HepG2 (cell line): ENCODE data around the gene HECTD1. TPM values are rescaled to one million over a fixed set of nuclear protein-coding genes. Genes with fewer than 3 reads are reported as not detected.

Experiments
- ATAC-seq: fragments of 200-7000 bp; cut with Tn5 transposase; 3 replicates; pipeline ENCODE4 v1.9.1; 2020; ENCODE audit warnings: mild to moderate bottlenecking, moderate library complexity
- BruUV-seq: library from RNA; stranded (reverse); fragments of 400-500 nt; replicated peaks from 2 replicates; lab custom pipeline; 2021; lab: Mats Ljungman, UMichigan
- CTCF ChIA-PET: fragments of 300-600 bp; formaldehyde crosslinking; extraction: SDS; loops from one replicate; lab custom pipeline; 2021; ENCODE audit warnings: low total read pairs, inconsistent platforms, low intra/inter-chr PET ratio; lab: Yijun Ruan, JAX
- POLR2A ChIA-PET: fragments of 350-600 bp; sonication (Branson Sonifier 250); formaldehyde crosslinking; loops from one replicate; lab custom pipeline; 2020; ENCODE audit warnings: antibody characterized with exemption, inconsistent platforms; lab: Yijun Ruan, JAX
- DNase-seq: peaks from one replicate; pipeline ENCODE4 v3.0.0-alpha.2; 2015; ENCODE audit warnings: low spot score
- FAIRE-seq: peaks from 3 replicates; lab custom pipeline; 2011; peaks lifted over from hg19 to GRCh38; lab: Jason Lieb, UNC
- H2AFZ ChIP-seq: one replicate; pipeline ENCODE4 v1.6.1; 2011; ENCODE audit warnings: low read length, inconsistent platforms
- H3K27ac ChIP-seq: fragments of 300-600 bp; 3 replicates; pipeline ENCODE4 v1.8.0; 2011; ENCODE audit warnings: mixed run types, mild to moderate bottlenecking, mixed read lengths, low read length, inconsistent platforms; ENCODE audit not compliant: insufficient read depth; ENCODE audit errors: extremely low read length
- H3K27me3 ChIP-seq, 2 experiments: fragments of 200-600 bp in 1 of 2; 2 replicates in 1 of 2; 3 replicates in 1 of 2; pipeline versions ENCODE4 v1.6.0 to v1.8.0; 2011; ENCODE audit warnings: low read length in 2 of 2, mild to moderate bottlenecking in 2 of 2, moderate library complexity in 2 of 2, inconsistent platforms in 1 of 2; ENCODE audit not compliant: insufficient read depth in 2 of 2, control insufficient read depth in 1 of 2
- H3K36me3 ChIP-seq, 2 experiments: fragments of 200-600 bp in 1 of 2; replicated peaks in 1 of 2; 2 replicates in 1 of 2; 3 replicates in 1 of 2; pipeline versions ENCODE4 v1.5.1 to v1.8.0; 2011; ENCODE audit warnings: low read length in 2 of 2, inconsistent platforms in 1 of 2; ENCODE audit not compliant: insufficient read depth in 2 of 2, control insufficient read depth in 1 of 2
- H3K4me1 ChIP-seq: 2 replicates; pipeline ENCODE4 v1.5.1; 2012; ENCODE audit warnings: low read length, inconsistent platforms; ENCODE audit not compliant: insufficient read depth
- H3K4me2 ChIP-seq: 2 replicates; pipeline ENCODE4 v1.6.0; 2011; ENCODE audit warnings: low read depth, low read length, inconsistent platforms
- H3K4me3 ChIP-seq, 3 experiments: fragments of 200-600 bp in 1 of 3; sonication (generic), shearing (Covaris generic) in 1 of 3; replicated peaks in 1 of 3; 2 replicates each; pipeline ENCODE4 v1.5.1; 2011 to 2016; ENCODE audit warnings: low read length in 3 of 3, inconsistent platforms in 2 of 3, low read depth in 2 of 3, mild to moderate bottlenecking in 2 of 3, control low read depth in 1 of 3, mixed read lengths in 1 of 3; ENCODE audit not compliant: insufficient read depth in 1 of 3
- H3K79me2 ChIP-seq: one replicate; pipeline ENCODE4 v1.6.1; 2011; ENCODE audit warnings: low read length, inconsistent platforms; ENCODE audit not compliant: insufficient read depth
- H3K9ac ChIP-seq: 2 replicates; pipeline ENCODE4 v1.6.0; 2011; ENCODE audit warnings: mild to moderate bottlenecking, low read depth, low read length, inconsistent platforms; ENCODE audit not compliant: insufficient read depth
- H3K9me3 ChIP-seq: 2 replicates; pipeline ENCODE4 v1.5.1; 2012; ENCODE audit warnings: mild to moderate bottlenecking, low read length
- H4K20me1 ChIP-seq: 2 replicates; pipeline ENCODE4 v1.6.0; 2011; ENCODE audit warnings: inconsistent platforms, mild to moderate bottlenecking, low read length, moderate library complexity; ENCODE audit not compliant: insufficient read depth
- AGO2 ChIP-seq: fragments of 200-400 bp; formaldehyde crosslinking; optimal IDR thresholded peaks from 2 replicates; pipeline ENCODE3; 2017; ENCODE audit warnings: mild to moderate bottlenecking, low read depth, low read length, moderate library complexity
- KDM3A ChIP-seq: IDR thresholded peaks from 2 replicates; pipeline ENCODE4 v1.6.1; 2018; ENCODE audit warnings: low read depth, missing compliant biosample characterization
- KDM5B ChIP-seq: sonication (generic); formaldehyde crosslinking; IDR thresholded peaks from 2 replicates; pipeline ENCODE4 v1.4.0; 2020; ENCODE audit warnings: missing genetic modification reagents, mild to moderate bottlenecking, borderline replicate concordance
- MAF1 ChIP-seq: sonication (generic); formaldehyde crosslinking; IDR thresholded peaks from 2 replicates; pipeline ENCODE4 v1.5.0; 2020; ENCODE audit warnings: missing genetic modification reagents, borderline replicate concordance
- MAFK ChIP-seq, 2 experiments: IDR thresholded peaks in 1 of 2; conservative IDR thresholded peaks in 1 of 2; 2 replicates each; pipeline ENCODE4 v1.6.1; 2011; ENCODE audit warnings: improper control_type of control experiment in 2 of 2, low read length in 2 of 2
- MBNL3 ChIP-seq: fragments of 250-450 bp; sonication (Bioruptor Pico); conservative IDR thresholded peaks from 2 replicates; pipeline ENCODE4 v1.8.0; 2022; ENCODE audit warnings: mild to moderate bottlenecking, inconsistent platforms
- POLR2A ChIP-seq, 2 experiments: IDR thresholded peaks; 2 replicates each; pipeline ENCODE4 v1.6.1; 2011; ENCODE audit warnings: low read depth in 2 of 2, low read length in 2 of 2, mild to moderate bottlenecking in 1 of 2, moderate library complexity in 1 of 2; ENCODE audit not compliant: insufficient read depth in 1 of 2
- POLR2G ChIP-seq: fragments of 200-400 bp; formaldehyde crosslinking; IDR thresholded peaks from 2 replicates; pipeline ENCODE4 v1.6.1; 2018; ENCODE audit warnings: mild to moderate bottlenecking, low read depth, low read length, moderate library complexity
- PRPF4 ChIP-seq: fragments of 200-400 bp; formaldehyde crosslinking; IDR thresholded peaks from 2 replicates; pipeline ENCODE4 v1.6.1; 2016; ENCODE audit warnings: low read length, low read depth; ENCODE audit not compliant: poor library complexity, severe bottlenecking
- RBM22 ChIP-seq: fragments of 200-400 bp; formaldehyde crosslinking; optimal IDR thresholded peaks from 2 replicates; pipeline ENCODE3; 2017; ENCODE audit warnings: mild to moderate bottlenecking, low read length, moderate library complexity
- SRSF1 ChIP-seq: fragments of 200-400 bp; formaldehyde crosslinking; optimal IDR thresholded peaks from 2 replicates; pipeline ENCODE3; 2017; ENCODE audit warnings: mild to moderate bottlenecking, low read depth, low read length, moderate library complexity
- ZNF224 ChIP-seq: sonication (generic); formaldehyde crosslinking; IDR thresholded peaks from 2 replicates; pipeline ENCODE4 v1.5.0; 2020; ENCODE audit warnings: mild to moderate bottlenecking, missing genetic modification reagents
- ZNF282 ChIP-seq: fragments of 450-650 bp; IDR thresholded peaks from 2 replicates; pipeline ENCODE4 v1.6.1; 2018; ENCODE audit not compliant: partially characterized antibody
- ZNF30 ChIP-seq: sonication (generic); formaldehyde crosslinking; IDR thresholded peaks from 2 replicates; pipeline ENCODE4 v1.5.0; 2020; ENCODE audit warnings: mild to moderate bottlenecking, missing genetic modification reagents
- ZNF605 ChIP-seq: sonication (generic); formaldehyde crosslinking; IDR thresholded peaks from 2 replicates; pipeline ENCODE4 v1.8.0; 2022; ENCODE audit warnings: mild to moderate bottlenecking, missing genetic modification reagents
- ZNF841 ChIP-seq: sonication (generic); formaldehyde crosslinking; IDR thresholded peaks from 2 replicates; pipeline ENCODE4 v1.8.1; 2023; ENCODE audit warnings: missing genetic modification reagents, borderline replicate concordance
- WGBS: methylation state at CpG from one replicate; pipeline ENCODE4 v1.1.6; 2017; ENCODE audit warnings: low lambda C conversion rate; 5-methylcytosine and 5-hydroxymethylcytosine counted together
- in situ Hi-C: cut with HindIII; loops from 2 replicates; pipeline ENCODE4 v1.10.0; 2017; ENCODE audit warnings: low pct_unique_long_range_greater_than_20kb; ENCODE audit not compliant: extremely low pct_ligation_motif_present
- intact Hi-C: fragments of 100-400 bp; cut with micrococcal nuclease; formaldehyde crosslinking; loops from one replicate; pipeline ENCODE4 v1.10.0; 2022; ENCODE audit not compliant: unreplicated experiment
- polyA plus RNA-seq, 8 experiments: library from polyadenylated mRNA; depleted of rRNA in 3 of 8; stranded (reverse) in 7 of 8; unstranded in 1 of 8; fragments of >200 nt; fragmentation: Illumina TruSeq in 4 of 8; extraction: Trizol in 4 of 8; gene quantifications; 2 replicates each; pipeline versions ENCODE4 v1.2.1 to v1.2.3, GENCODE V29; 2011 to 2016; ENCODE audit warnings: low read depth in 4 of 8, missing spikeins in 1 of 8, mixed read lengths in 1 of 8; ENCODE audit not compliant: insufficient read depth in 1 of 8
- total RNA-seq, 5 experiments: library from RNA; depleted of rRNA; stranded (reverse); fragments of >200 nt; fragmentation: Illumina TruSeq; extraction: Trizol; gene quantifications; 2 replicates each; pipeline ENCODE4 v1.2.3, GENCODE V29; 2016; ENCODE audit warnings: low read depth in 1 of 5
- TF ChIP-seq, protein P1 (sequence below): sonication (generic); formaldehyde crosslinking; conservative IDR thresholded peaks from 2 replicates; pipeline ENCODE4 v1.4.0; 2020; ENCODE audit warnings: missing genetic modification reagents
- TF ChIP-seq, protein P2 (sequence below): sonication (generic); formaldehyde crosslinking; IDR thresholded peaks from 2 replicates; pipeline ENCODE4 v1.4.0; 2020; ENCODE audit warnings: missing genetic modification reagents
- TF ChIP-seq, protein P3 (sequence below): sonication (generic); formaldehyde crosslinking; IDR thresholded peaks from 2 replicates; pipeline ENCODE4 v1.8.0; 2022; ENCODE audit warnings: low read depth, missing genetic modification reagents

Gene HECTD1
- total and polyA plus RNA-seq, 2 of the 13 experiments (the other 11 are each of a cell fraction or from before 2014, with no cell fraction given) = 312 to 560 TPM

DNA sequence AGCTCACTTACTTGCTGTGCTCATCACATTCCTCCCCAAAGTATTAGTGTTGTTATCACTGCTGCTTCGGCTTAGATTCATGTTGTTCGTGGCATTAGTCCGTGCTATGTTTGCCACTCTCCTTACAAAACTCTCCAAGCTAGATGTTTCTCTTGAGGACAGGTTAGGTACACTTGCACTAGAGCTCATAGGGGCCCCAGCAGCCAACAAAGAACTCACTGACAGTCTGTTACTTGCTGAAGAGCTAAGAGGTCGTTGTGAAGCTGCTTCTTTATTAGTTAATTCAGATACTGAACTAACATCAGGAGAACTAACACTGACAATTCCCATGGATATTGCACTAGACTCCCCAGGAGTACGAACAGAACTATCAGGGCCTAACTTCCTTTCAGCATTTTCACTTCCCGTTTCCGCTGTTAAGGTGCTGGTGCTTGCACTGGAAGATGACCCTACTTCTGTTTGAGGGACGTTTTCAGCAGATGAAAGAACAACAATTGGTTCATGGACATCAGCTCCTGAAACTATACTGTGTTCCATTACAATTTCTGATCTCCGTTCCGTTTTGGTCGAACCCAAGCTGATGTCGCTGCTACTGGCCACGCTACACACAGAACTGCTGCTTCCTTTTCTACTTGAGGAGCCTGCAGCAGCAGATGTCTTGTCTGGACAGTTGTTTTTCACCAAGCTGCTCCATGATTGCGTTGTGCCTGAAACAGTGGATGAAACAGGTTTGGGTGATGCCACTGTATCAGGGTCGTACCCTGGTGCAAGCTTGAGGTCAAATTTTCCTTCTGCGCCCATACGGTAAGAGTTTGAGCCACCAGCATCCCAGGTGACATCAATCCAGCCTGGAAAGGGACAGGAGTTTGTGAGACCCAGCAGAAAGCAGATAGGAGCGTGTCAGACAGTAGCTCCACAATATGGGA, 78.7 kb downstream of the HECTD1 start:
- ChIA-PET POLR2A (interaction anchor here (0.9 to 1.6 kb wide), 3 partner anchors 22 to 102 kb away, joined by 3 to 5 read pairs (median 4); partner anchors contain the start of gene STRN3), CTCF (no interaction called here)
- Histone ChIP-seq H3K9ac (no peak overlapping the region), H3K9me3 (no peaks in the 10 kb centered on the region), H3K79me2 (no peaks in the 10 kb centered on the region), H3K4me2 (no peak overlapping the region), H4K20me1 (no peaks in the 10 kb centered on the region), H3K27ac (peak overlapping the region; percentile 28), H3K4me3 (no peak overlapping the region), H2AFZ (no peak overlapping the region), H3K36me3 (peaks cover 44 to 90% of the 10 kb centered on the region in 2 experiments), H3K27me3 (no peaks in the 10 kb centered on the region), H3K4me1 (peaks cover 16% of the 10 kb centered on the region)
- TSS peak; percentile 2 for BruUV-seq
- 94% methylated on average over 18 of the region's 18 CpGs for whole genome bisulfite sequencing
- intact Hi-C loops (no loop called here), in situ Hi-C loops (no loop called here)
- no peak for DNase-seq
- FAIRE-seq = no peak
- peak; percentile 28 for ATAC-seq
- TF ChIP-seq, protein P1, sequence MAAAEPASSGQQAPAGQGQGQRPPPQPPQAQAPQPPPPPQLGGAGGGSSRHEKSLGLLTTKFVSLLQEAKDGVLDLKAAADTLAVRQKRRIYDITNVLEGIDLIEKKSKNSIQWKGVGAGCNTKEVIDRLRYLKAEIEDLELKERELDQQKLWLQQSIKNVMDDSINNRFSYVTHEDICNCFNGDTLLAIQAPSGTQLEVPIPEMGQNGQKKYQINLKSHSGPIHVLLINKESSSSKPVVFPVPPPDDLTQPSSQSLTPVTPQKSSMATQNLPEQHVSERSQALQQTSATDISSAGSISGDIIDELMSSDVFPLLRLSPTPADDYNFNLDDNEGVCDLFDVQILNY (CRISPR knock-in tag) = no peak
- TF ChIP-seq MBNL3 (CRISPR knock-in tag) (no peak), ZNF30 (0 out of 2 replicates have a peak, but pooled peaks have one; percentile 7), POLR2G (peak; percentile 34; the same call in 1 of the 2 replicates), AGO2 (peak; percentile 21), SRSF1 (peak; percentile 17), ZNF224 (CRISPR knock-in tag) (peak; percentile 61; the same call in 1 of the 2 replicates), ZNF605 (CRISPR knock-in tag) (0 out of 2 replicates have a peak, but pooled peaks have one; percentile 70), ZNF841 (CRISPR knock-in tag) (0 out of 2 replicates have a peak, but pooled peaks have one; percentile 21), MAF1 (CRISPR knock-in tag) (no peak), KDM5B (0 out of 2 replicates have a peak, but pooled peaks have one; percentile 29), MAFK (conservative IDR thresholded peaks at IDR 0.05 in 1 of 2, IDR thresholded peaks at IDR 0.05 in 1 of 2; ENCODE audit: low read length in 2 of 2) (peak in 1 of 2 experiments; percentile 9; a peak in 1 of 4 replicates), RBM22 (peak; percentile 97), KDM3A (no peak), POLR2A (IDR thresholded peaks at IDR 0.05; ENCODE audit: insufficient read depth in 1 of 2, low read depth in 2 of 2, low read length in 2 of 2) (peak in 1 of 2 experiments; percentile 18; a peak in 1 of 4 replicates), ZNF282 (peak; percentile 79), PRPF4 (peak; percentile 13)
- TF ChIP-seq, protein P2, sequence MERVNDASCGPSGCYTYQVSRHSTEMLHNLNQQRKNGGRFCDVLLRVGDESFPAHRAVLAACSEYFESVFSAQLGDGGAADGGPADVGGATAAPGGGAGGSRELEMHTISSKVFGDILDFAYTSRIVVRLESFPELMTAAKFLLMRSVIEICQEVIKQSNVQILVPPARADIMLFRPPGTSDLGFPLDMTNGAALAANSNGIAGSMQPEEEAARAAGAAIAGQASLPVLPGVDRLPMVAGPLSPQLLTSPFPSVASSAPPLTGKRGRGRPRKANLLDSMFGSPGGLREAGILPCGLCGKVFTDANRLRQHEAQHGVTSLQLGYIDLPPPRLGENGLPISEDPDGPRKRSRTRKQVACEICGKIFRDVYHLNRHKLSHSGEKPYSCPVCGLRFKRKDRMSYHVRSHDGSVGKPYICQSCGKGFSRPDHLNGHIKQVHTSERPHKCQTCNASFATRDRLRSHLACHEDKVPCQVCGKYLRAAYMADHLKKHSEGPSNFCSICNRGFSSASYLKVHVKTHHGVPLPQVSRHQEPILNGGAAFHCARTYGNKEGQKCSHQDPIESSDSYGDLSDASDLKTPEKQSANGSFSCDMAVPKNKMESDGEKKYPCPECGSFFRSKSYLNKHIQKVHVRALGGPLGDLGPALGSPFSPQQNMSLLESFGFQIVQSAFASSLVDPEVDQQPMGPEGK (CRISPR knock-in tag) = no peak
- TF ChIP-seq, protein P3, sequence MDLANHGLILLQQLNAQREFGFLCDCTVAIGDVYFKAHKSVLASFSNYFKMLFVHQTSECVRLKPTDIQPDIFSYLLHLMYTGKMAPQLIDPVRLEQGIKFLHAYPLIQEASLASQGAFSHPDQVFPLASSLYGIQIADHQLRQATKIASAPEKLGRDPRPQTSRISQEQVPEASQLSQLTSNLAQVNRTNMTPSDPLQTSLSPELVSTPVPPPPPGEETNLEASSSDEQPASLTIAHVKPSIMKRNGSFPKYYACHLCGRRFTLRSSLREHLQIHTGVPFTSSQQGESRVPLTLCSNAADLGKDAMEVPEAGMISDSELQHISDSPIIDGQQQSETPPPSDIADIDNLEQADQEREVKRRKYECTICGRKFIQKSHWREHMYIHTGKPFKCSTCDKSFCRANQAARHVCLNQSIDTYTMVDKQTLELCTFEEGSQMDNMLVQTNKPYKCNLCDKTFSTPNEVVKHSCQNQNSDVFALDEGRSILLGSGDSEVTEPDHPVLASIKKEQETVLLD = peak; percentile 23; the same call in 1 of the 2 replicates
